ENCODE data around the gene ELFN1.

ELFN1 gene

GRCh38 chr7:1729773-1730172, 59.7 kb downstream of the ELFN1 start:
- no peak for DNase-seq

- no peak for DNase-seq
Observed at GRCh38 chr7:1732072-1732471, 62.0 kb downstream of the ELFN1 start.

- no peak for DNase-seq
Observed at GRCh38 chr7:1732645-1733044, 62.6 kb downstream of the ELFN1 start.

GRCh38 chr7:1733206-1733907, 63.3 kb downstream of the ELFN1 start:
- no peak for DNase-seq

GRCh38 chr7:1733908-1734730, 64.0 kb downstream of the ELFN1 start:
- DNase-seq = no peak

- no peak for DNase-seq
Observed at GRCh38 chr7:1735262-1735661, 65.2 kb downstream of the ELFN1 start.

GRCh38 chr7:1735806-1736483, 65.9 kb downstream of the ELFN1 start:
- DNase-seq = no peak

- DNase-seq = no peak
Observed at GRCh38 chr7:1736484-1736817, 66.4 kb downstream of the ELFN1 start.

- DNase-seq = no peak
Observed at GRCh38 chr7:1736830-1737229, 66.8 kb downstream of the ELFN1 start.

GRCh38 chr7:1737523-1737922, 67.4 kb downstream of the ELFN1 start:
- no peak for DNase-seq

- DNase-seq = no peak
Observed at GRCh38 chr7:1737956-1738355, 67.9 kb downstream of the ELFN1 start.

GRCh38 chr7:1738511-1738910, 68.4 kb downstream of the ELFN1 start:
- DNase-seq = no peak

- no peak for DNase-seq
Observed at GRCh38 chr7:1738956-1739355, 68.9 kb downstream of the ELFN1 start.

- no peak for DNase-seq
Observed at GRCh38 chr7:1739593-1739992, 69.5 kb downstream of the ELFN1 start.

- no peak for DNase-seq
Observed at GRCh38 chr7:1740214-1740613, 70.1 kb downstream of the ELFN1 start.

- DNase-seq = no peak
Observed at GRCh38 chr7:1741246-1741645, 71.2 kb downstream of the ELFN1 start.

- no peak for DNase-seq
Observed at GRCh38 chr7:1741751-1742554, 71.9 kb downstream of the ELFN1 start.

GRCh38 chr7:1742555-1743303, 72.7 kb downstream of the ELFN1 start:
- DNase-seq = no peak

GRCh38 chr7:1743481-1744230, 73.6 kb downstream of the ELFN1 start:
- no peak for DNase-seq

GRCh38 chr7:1744296-1745017, 74.4 kb downstream of the ELFN1 start:
- DNase-seq = no peak

GRCh38 chr7:1745018-1745532, 75.0 kb downstream of the ELFN1 start:
- no peak for DNase-seq
